NCI-H69 (cell line): Measurements from ENCODE around the gene FPGS.
A peak's percentile ranks its signal among the peaks of the same experiment; 100 is the strongest.
"Not testable (repeated sequence)": the region's sequence is repeated elsewhere in the genome, so short reads cannot be mapped to it uniquely, and the experiment has no call there.

Experiments used
- DNase-seq: peaks from one replicate; lab custom pipeline; 2025; lab: John Stamatoyannopoulos, UW

The FPGS gene

GRCh38 chr9:127770905-127771569, 31.6 kb upstream of the FPGS start:
- peak; percentile 99 for DNase-seq

GRCh38 chr9:127771570-127772189, 31.0 kb upstream of the FPGS start:
- DNase-seq = no peak

- no peak for DNase-seq
These were observed 30.1 kb upstream of the FPGS start for GRCh38 chr9:127772603-127773002.

- DNase-seq = peak; percentile 34
These were observed 29.4 kb upstream of the FPGS start for GRCh38 chr9:127773272-127773671.

DNA sequence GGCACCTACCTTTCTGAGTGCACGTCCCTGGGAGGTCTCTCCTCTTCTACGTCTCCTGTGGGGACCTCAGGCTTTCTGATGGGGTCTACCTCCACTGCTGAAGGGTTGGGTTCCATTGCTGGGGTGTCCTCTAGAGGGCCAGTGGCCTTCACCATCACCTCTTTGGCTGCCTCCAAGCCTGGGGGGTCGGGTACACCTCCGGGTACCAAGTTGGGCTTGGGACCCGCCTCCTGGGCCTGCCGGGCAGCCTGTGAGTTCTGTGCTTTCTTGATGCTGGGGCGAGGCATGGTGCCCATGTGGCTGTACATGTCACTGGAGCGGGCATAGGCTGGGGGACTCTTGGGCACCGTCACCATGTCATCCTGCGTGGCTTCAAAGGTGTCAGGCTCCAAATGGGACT, 28.7 kb upstream of the FPGS start:
- no peak for DNase-seq

DNA sequence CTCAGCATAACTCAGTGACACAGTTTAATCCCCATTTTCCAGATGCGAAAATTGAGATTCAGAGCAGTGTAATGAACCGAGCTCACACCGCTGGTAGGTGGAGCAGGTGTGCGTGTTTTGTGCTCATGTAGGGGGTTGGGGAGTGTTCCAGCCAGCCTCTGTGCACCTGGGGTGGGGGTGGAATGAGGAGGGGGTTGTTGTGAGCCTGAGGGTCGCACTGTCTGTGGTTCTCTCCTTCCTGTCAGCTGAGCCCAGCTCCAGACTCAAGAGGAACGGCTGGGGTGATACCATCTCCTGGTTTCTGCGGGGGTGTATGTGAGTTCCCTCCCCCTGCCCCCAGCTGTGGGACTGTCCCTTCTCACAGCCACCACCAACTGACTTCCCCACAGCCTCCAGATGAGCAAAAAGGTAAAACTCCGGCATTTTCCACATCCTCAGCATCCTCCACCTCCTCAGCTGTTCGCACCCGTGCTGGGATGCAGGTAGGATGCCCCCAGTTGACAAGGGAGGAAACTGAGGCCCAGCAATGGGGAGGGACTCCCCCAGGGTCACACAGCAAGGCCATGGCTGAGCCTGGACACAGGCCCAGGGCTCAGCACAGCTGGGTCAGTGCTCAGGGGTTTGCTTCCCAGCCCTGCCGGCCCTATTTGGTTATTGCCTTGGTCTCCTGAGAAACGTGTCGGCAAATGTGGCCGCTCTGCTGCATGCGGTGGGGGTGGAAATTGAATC, 26.3 kb upstream of the FPGS start:
- peak; percentile 64 for DNase-seq

DNA sequence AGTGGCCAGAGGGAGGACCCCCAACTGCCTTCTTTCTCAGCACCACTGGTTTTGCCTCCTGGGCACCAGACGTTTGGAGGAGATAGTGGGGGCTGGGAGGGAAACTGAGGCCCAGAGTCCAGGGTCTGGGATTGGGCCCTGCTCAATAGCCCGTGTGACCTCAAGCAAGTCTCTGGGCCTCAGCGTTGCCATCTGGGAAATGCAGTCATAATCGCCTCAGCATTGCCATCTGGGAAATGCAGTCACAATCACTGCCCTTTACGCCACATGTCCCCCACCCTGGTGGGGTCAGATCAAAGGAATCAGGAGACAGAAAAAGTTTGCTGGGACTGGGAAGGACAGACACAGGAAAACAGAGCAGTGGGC, 25.8 kb upstream of the FPGS start:
- DNase-seq = no peak

- no peak for DNase-seq
These were observed 25.2 kb upstream of the FPGS start for GRCh38 chr9:127777368-127777980.

DNA sequence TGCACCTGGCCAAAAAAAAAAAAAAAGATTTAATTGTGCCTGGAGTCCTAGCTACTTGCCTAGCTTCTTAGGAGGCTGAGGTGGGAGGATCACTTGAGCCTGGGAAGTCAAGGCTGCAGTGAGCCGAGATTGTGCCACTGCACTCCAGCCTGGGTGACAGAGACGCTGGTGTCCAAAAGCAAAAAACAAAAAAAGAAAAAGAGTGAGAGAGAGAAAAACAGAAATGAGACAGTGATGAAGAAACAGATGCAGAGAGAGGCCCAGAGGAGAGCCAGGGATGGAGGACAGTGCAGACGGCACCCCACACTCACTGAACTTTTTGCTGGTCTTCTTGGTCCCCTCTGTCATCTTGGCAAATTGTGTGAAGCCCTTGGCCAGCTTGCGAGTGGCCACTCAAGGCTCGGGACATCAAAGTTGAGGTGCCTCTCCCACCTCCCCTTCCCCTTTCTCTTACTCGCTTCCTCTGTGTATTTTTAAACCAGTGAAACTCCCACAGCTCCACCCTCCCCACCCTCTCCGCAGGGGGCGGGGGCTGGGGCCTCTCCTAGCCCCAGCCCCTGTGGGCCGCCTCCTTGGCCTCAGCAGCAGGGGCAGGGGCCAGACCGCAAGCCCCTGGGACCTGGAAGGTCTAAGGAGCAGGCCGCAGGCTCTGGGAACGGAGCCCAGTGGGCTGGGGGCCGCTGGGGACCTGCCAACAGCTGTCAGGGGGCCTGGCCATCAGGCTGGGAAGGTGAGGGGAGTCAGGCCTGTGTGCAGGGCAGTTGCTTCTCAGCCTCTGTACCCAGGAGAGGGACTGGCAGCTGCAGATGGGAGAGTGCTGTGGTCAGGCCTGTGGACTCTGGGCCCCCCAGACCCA, 24.2 kb upstream of the FPGS start, which contains the start of gene SH2D3C:
Gene SH2D3C, minus strand, starts transcription at position 387 of the 856 bp plus-strand sequence. Its CDS starts 39 bp downstream, at position 348.
- no peak for DNase-seq

DNA sequence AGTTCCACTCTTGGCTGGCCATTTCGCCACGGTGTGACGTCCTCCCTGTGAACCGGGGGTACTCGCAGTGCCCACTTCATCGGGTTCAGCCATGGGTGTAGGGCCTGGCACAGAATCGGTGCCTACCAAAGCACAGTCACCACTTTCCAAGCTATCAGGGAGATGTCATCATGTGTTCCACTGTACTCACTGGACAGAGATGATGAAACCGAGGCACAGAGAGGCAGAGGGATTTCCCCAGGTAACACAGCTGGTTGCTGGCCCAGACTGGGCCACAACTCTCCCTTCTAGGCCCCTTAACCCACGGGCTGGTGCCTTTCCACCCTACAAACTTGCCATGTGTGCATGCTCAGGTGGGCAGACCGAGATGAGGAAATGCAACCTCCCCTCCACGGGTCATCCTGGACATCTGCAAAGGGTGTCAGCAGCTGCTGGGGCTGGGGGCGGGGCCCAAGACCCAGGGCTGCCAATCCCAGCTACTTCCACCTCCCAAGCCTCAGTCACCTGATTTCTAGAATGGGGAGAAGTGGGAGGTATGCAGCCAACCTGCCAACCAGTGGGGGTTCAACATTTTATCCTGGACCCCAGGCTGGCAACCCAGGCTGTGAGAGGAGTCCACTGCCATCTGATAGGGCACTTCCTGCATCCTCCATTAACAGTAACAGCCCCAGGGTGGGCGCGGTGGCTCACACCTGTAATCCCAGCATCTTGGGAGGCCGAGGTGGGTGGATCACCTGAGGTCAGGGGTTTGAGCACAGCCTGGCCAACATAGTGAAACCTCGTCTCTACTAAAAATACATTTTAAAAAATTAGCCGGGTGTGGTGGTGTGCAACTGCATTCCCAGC, 23.3 kb upstream of the FPGS start:
- peak; percentile 41 for DNase-seq

DNA sequence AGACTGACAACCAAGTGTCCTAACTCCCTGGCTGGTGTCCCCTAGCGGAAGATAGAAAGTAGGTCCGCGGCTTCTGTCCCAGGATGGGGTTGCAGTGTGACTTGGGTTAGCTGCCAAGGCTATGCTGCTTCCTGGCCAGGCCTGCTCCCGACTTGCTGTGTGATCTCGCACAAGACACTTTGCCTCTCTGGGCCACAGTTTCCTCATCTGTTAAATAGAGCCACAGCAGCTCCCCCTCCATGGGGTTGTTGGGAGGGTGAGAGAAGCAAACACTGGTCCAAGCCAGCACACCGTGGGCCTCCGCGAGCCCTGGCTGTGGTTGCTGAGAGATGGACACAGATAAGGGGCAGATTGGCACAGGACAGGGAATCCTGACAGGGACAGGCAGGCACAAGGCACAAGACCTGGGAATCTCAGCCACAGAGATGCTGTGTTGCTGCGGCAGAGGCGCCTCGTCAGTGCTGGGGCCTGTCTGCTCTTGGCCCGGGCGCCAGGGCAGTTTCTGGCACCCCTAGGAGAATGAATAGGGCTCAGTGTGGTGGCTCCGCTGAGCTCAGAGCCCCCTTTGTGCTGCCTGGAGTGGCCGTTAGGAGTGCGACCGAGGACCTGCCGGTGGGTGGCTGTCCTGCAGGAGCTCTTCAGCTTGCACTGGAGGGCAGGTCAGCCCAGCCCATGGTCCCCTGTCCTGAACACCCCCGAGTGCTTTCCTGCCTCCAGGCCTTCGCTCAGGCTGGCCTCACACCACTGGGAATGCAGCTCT, 22.4 kb upstream of the FPGS start:
- DNase-seq = no peak

DNA sequence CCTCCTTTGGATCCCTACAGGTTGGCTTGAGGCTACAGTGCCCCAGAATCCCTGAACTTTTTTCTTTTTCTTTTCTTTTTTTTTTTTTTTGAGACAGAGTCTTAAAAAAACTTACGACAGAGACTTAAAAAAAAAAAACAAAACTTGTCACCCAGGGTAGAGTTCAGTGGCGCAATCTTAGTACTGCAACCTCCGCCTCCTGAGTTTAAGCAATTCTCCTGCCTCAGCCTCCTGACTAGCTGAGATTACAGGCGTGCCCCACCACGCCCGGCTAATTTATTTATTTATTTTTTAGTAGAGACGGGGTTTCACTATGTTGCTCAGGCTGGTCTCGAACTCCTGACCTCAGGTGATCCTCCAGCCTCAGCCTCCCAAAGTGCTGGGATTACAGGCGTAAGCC, 21.8 kb upstream of the FPGS start:
- DNase-seq = not testable (repeated sequence)

DNA sequence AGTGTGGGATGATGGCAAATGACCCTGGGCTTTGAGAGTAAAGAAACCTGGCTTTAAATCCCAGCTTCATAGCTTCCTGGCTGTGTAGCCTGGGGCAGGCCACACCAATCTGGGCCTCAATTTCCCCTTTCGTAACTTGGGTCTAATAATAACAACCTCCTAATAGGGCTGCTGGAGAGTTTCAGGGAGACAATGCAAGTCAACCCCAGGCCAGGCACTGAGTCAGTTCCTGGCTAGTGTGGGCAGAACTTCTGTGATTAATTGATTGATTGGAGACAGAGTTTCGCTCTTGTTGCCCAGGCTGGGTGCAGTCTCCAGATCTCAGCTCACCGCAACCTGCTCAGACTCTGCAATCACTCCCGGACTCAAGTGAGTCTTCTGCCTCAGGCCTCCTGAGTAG, 20.9 kb upstream of the FPGS start:
- no peak for DNase-seq

DNA sequence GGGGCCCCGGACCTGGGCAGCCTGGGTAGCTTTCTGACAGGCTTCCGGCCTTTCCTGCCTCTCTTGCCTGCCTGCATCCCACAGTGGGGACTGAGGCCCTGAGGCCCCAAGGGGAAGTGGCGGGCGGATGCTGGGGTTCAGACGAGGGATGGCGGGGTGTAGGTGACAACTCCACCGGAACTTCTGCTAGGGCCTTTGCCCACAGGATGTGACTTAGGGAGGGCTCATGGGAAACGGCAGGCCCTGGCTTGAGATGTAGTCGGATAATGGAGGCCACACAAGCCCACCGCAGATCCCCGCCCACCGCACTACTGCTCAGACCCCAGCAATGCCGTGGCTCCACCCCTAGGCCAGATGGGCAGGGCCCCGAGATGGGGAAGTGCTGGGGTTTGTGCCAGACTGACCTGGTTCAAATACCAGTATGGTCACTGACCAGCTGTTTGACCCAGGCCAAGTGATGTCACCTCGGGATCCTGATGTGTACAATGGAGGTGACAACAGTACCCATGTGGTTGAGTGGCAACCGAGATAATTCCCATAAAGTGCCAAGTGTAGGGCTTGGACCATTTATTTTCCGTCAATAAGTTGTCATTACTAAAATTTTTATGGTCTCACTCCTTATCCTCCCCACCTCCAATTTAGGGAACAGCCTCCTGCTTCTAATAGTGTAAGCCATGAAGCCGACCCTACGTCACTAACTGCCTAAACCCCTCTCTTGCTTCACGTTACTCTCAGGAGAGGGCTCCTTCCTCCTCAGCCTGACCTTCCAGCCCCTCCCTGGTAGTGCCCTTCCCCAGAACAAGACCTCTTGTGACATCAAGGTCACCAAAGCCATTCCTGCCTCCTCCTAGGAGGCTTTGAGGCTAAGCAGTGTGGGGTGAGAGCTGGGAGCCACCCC, 19.3 kb upstream of the FPGS start:
- no peak for DNase-seq

GRCh38 chr9:127785023-127785932, 17.4 kb upstream of the FPGS start:
- peak; percentile 94 for DNase-seq

DNA sequence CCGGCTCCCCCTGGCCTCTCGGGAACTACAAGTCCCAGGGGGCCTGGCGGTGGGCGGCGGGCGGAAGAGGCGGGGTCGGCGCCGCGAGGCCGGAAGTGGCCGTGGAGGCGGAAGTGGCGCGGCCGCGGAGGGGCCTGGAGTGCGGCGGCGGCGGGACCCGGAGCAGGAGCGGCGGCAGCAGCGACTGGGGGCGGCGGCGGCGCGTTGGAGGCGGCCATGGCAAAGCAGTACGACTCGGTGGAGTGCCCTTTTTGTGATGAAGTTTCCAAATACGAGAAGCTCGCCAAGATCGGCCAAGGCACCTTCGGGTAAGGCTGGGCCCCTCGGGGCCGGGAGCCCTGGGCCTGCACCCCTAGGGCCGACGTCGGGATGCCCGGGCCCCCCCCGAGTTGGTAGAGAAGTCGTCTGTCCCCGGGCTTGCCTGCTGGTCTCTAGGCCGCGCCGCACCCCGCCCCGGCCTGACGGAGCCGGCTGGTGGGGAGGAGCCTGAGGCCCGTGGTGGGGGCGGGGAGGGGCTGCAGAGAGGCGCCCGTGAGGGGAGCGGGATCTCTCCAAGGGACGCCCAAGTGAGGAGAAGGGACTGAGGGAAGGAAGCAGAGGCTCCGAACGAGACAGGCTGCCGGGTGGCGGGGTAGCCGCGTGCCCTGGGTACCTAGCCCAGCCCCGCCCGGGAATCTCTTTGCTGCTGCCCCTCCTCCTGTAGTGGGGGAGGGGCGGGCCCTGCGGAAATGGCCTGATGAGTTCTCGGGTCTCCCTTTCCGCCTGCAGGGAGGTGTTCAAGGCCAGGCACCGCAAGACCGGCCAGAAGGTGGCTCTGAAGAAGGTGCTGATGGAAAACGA, 16.5 kb upstream of the FPGS start, which contains the start of gene CDK9:
Gene CDK9, plus strand, starts transcription at position 102 of the 840 bp plus-strand sequence. Its CDS starts 115 bp downstream, at position 217.
- DNase-seq = peak; percentile 96

- DNase-seq = no peak
These were observed 15.9 kb upstream of the FPGS start for GRCh38 chr9:127786773-127787104.
